Fibroblast of the conjunctiva (primary cell): ENCODE results near the gene POLQ.
A peak's percentile ranks its signal among the peaks of the same experiment; 100 is the strongest.
"Not testable (repeated sequence)": the region's sequence is repeated elsewhere in the genome, so short reads cannot be mapped to it uniquely, and the experiment has no call there.

Experiments
- DNase-seq: peaks from one replicate; pipeline ENCODE4 v3.0.0-alpha.2; 2010; ENCODE audit warnings: low read depth

POLQ gene

GRCh38 chr3:121508389-121508788, 37.4 kb downstream of the POLQ start:
- DNase-seq = no peak

- DNase-seq = no peak
These were observed 40.5 kb downstream of the POLQ start for GRCh38 chr3:121505256-121505655.

- DNase-seq = no peak
These were observed 41.2 kb downstream of the POLQ start for GRCh38 chr3:121504618-121505017.

- no peak for DNase-seq
These were observed 49.0 kb downstream of the POLQ start for GRCh38 chr3:121496786-121497185.

GRCh38 chr3:121493431-121493830, 52.4 kb downstream of the POLQ start:
- no peak for DNase-seq

GRCh38 chr3:121491683-121492320, 54.0 kb downstream of the POLQ start:
- DNase-seq = no peak

- no peak for DNase-seq
These were observed 55.6 kb downstream of the POLQ start for GRCh38 chr3:121490161-121490560.

GRCh38 chr3:121488628-121489027, 57.2 kb downstream of the POLQ start:
- DNase-seq = no peak

GRCh38 chr3:121483290-121483689, 62.5 kb downstream of the POLQ start:
- DNase-seq = no peak

GRCh38 chr3:121482660-121483059, 63.1 kb downstream of the POLQ start:
- peak; percentile 45 for DNase-seq

GRCh38 chr3:121481106-121481880, 64.5 kb downstream of the POLQ start:
- DNase-seq = no peak

- DNase-seq = peak; percentile 90
These were observed 68.2 kb downstream of the POLQ start for GRCh38 chr3:121477589-121477988.

GRCh38 chr3:121473001-121473400, 72.8 kb downstream of the POLQ start:
- no peak for DNase-seq

- DNase-seq = no peak
These were observed 78.7 kb downstream of the POLQ start for GRCh38 chr3:121467085-121467484.

GRCh38 chr3:121463745-121464144, 82.0 kb downstream of the POLQ start:
- DNase-seq = no peak

- no peak for DNase-seq
These were observed 83.2 kb downstream of the POLQ start for GRCh38 chr3:121462565-121462964.

GRCh38 chr3:121451752-121452151, 94.0 kb downstream of the POLQ start:
- not testable (repeated sequence) for DNase-seq

GRCh38 chr3:121443456-121443855, 102.3 kb downstream of the POLQ start:
- DNase-seq = no peak

- no peak for DNase-seq
These were observed 109.1 kb downstream of the POLQ start for GRCh38 chr3:121436641-121437040.

GRCh38 chr3:121436074-121436473, 109.7 kb downstream of the POLQ start:
- no peak for DNase-seq

GRCh38 chr3:121431726-121432517, 113.9 kb downstream of the POLQ start:
- DNase-seq = peak; percentile 46

GRCh38 chr3:121430664-121431215, 115.0 kb downstream of the POLQ start:
- DNase-seq = no peak

- DNase-seq = no peak
These were observed 121.2 kb downstream of the POLQ start for GRCh38 chr3:121424549-121424948.
